Activated T-cell treated with anti-CD3 and anti-CD28 coated beads, Interleukin-2, amount 50 U/mL, for 24 hours (primary cell): ENCODE results near the gene LGI4.
"Not testable (repeated sequence)": the region's sequence is repeated elsewhere in the genome, so short reads cannot be mapped to it uniquely, and the experiment has no call there.

ENCODE experiments used
- DNase-seq: peaks from one replicate; pipeline ENCODE4 v3.0.0-alpha.2; 2020
- H3K27ac Mint-ChIP-seq: 2 replicates; pipeline ENCODE4 v1.8.0; 2020; ENCODE audit warnings: mild to moderate bottlenecking, mixed read lengths
- H3K27me3 Mint-ChIP-seq: 2 replicates; pipeline ENCODE4 v1.8.0; 2020; ENCODE audit warnings: mixed read lengths
- H3K36me3 Mint-ChIP-seq: 2 replicates; pipeline ENCODE4 v1.8.0; 2020; ENCODE audit warnings: low read depth, mixed read lengths
- H3K4me1 Mint-ChIP-seq: 2 replicates; pipeline ENCODE4 v1.8.0; 2020; ENCODE audit warnings: low read depth, mixed read lengths
- H3K4me3 Mint-ChIP-seq: 2 replicates; pipeline ENCODE4 v1.8.0; 2020; ENCODE audit warnings: mild to moderate bottlenecking, moderate library complexity, mixed read lengths
- H3K9me3 Mint-ChIP-seq: 2 replicates; pipeline ENCODE4 v1.8.0; 2020; ENCODE audit warnings: mixed read lengths

Gene LGI4

DNA sequence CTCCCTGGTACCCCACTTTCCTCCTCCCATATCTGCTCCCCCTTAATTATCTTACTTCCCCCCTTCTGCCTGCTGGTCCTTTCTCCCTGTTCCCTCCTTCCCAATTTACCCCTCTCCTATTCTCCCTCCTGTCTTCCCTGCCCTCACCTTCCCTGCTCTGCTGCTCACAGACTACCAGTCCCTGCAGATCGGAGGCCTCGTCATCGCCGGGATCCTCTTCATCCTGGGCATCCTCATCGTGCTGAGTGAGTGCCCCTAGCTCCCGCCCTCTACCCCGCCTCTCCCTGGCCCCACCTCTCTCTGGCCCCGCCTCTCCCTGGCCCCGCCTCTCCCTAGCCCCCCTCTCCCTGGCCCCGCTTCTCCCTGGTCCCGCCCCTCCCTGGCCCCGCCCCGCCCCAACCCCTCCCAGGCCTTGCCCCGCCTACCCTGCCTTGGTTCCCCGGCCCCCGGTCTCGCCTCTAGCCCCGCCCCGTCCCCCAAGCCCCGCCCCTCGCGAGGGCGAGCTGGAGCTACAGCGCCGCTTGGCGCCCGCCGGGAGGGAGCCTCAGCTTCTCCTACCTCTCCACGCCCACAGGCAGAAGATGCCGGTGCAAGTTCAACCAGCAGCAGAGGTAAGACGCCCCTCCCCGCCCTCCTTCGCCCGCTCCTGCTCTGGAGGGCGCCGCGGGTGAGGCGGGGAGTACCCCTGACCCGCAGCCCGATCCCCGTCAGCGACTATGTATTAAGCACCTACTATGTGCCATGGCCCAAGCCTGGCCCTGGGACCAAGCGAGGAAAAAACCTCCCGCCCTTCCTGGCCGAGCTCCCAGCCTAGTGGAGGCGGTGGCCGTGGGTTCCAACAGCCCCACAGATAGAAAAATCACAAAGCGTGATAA, 6.3 kb upstream of the LGI4 start:
- Mint-ChIP-seq H3K27me3 (peaks cover 6% of the 10 kb centered on the region), H3K4me3 (peak overlapping the region; percentile 73), H3K9me3 (no peaks in the 10 kb centered on the region), H3K27ac (peak overlapping the region; percentile 84), H3K36me3 (no peaks in the 10 kb centered on the region), H3K4me1 (peaks cover 38% of the 10 kb centered on the region)
- peak; percentile 96 for DNase-seq

DNA sequence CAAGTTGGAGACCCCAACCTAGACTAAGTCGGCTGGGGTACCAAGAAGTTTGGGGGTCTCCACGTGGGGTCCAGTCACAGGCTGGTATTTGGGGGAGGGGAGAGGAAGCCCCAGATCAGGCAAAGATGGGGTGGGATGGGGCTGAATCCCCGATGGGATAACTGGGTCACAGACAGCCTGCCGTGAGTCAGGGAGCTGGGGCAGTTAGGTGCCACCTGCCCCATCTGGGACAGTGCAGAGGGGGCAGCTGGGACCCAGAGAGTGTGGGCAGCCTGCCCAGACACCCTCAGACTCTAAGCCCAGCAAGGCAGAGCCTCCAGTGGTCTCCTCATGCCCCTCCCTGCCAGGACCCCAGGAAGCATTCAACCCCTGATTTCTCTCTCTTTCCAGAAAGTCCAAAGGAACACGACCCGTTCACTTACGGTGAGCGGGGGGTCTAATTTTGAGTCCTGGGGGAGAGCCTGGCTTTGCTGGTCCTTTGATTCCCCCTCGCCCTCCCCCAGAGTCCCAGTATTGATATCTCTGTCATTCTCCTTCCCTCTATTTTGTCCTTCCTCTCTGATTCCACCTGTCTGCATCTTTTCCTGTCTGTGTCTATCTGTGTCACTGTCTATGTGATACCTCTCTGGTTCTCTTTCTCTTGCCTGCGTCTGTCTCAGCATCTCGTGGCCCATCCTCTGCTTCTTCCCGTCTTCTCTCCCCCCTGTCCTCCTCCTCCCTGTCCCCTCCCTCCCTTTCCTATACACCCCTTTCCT, 5.5 kb upstream of the LGI4 start:
- Mint-ChIP-seq H3K4me1 (peaks cover 44% of the 10 kb centered on the region), H3K27ac (no peak overlapping the region), H3K27me3 (peaks cover 6% of the 10 kb centered on the region), H3K4me3 (no peak overlapping the region), H3K36me3 (no peaks in the 10 kb centered on the region), H3K9me3 (no peaks in the 10 kb centered on the region)
- DNase-seq, result no peak

DNA sequence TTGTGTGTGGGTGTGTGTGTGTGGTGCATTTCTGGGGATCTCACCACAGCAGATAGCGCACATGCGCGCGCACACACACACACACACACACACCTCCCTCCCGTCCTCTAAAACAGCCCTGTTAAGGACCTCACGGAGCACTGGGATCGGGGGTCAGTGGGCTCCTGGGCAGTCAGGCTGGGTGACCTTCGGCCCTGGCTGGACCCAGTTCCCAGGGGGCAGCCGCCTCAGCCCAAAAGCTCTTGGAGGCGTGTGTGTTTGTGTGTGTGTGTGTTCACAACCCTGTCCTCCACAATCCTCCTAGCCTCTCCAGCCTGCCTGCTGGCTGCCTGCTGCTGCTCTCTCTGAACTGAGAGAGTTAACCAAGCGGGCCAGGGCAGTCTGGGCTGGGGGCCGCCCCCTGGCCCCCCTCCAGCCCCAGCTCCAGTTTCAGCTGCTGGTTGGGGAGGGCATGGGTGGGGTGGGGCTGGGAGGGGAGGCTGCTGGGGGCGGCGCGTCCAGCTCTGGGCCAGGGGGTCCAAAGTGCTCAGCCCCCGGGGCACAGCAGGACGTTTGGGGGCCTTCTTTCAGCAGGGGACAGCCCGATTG, 3.5 kb upstream of the LGI4 start, which contains the start of gene FXYD1:
Gene FXYD1 (plus strand): TSS at position 520 of the 588 bp plus-strand sequence. CDS start 1,256 bp downstream, outside the sequence.
- no peak within 1 kb of the TSS for H3K4me3 Mint-ChIP-seq

DNA sequence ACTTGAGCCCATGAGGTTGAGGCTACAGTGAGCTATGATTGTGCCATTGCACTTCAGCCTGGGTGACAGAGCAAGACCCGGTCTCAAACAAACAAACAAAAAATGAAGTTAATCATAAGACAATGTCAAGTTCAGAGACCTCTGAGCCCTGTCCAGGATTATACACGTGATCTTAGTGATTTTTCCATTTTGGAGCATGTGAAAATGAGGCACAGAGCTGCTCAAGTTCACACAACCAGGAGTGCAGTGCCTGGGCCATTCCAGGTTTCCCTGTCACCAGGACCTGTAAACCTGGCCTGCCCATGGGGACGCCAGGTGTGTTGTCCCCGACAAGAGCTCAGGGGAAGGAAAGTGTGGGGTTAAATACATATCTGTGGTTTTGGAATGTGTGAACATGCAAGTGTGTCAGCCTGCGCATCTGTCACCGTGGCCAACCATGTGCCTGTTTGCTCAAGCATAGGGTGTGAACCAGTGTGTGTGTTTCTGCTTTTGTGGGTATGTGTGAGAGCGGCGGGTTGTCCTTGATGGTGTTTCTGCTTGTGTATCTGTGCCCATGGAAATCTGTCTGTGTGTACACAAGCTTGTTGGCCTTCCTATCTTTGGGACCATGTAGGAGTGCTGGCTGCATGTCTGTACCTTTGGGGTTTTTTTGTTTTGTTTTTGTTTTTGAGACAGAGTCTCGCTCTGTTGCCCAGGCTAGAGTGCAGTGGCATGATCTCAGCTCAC, 2.3 kb upstream of the LGI4 start:
- no peaks in the 10 kb centered on the region for H3K36me3 Mint-ChIP-seq
- H3K4me3 Mint-ChIP-seq, result no peak overlapping the region
- H3K9me3 Mint-ChIP-seq, result no peaks in the 10 kb centered on the region
- no peak for DNase-seq
- H3K4me1 Mint-ChIP-seq, result peaks cover 23% of the 10 kb centered on the region
- H3K27ac Mint-ChIP-seq, result no peak overlapping the region
- H3K27me3 Mint-ChIP-seq, result peaks cover 6% of the 10 kb centered on the region

More for the DNA sequence above, 3.5 kb upstream of the LGI4 start, which contains the start of gene FXYD1:
- no peak for DNase-seq
- Mint-ChIP-seq H3K4me1 (peaks cover 32% of the 10 kb centered on the region), H3K9me3 (no peaks in the 10 kb centered on the region), H3K27ac (no peak within 1 kb of the TSS), H3K27me3 (peaks cover 6% of the 10 kb centered on the region), H3K36me3 (no peaks in the 10 kb centered on the region)

DNA sequence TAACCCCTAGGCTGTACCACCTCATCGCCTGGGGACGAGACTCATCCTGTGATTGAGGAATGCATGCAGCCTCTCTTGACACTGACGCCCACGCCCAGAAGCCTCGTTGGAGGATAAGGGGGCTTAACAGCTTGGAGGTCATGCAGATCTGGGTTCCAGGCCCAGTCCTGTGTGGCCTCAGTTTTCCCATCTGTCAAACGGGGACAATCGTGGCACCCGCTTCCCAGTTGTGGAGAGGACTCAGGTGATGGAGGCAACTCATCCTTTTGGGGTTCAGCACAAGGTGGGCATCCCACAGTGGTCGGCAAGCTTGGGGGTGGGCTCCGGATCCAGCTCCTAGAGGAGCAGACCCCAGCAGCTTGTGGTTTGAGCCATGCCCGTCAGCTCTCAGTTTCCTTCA, 1.4 kb upstream of the LGI4 start:
- no peak overlapping the region for H3K4me3 Mint-ChIP-seq
- no peak overlapping the region for H3K27ac Mint-ChIP-seq
- H3K4me1 Mint-ChIP-seq, result peaks cover 14% of the 10 kb centered on the region
- no peaks in the 10 kb centered on the region for H3K27me3 Mint-ChIP-seq
- no peaks in the 10 kb centered on the region for H3K9me3 Mint-ChIP-seq
- DNase-seq, result no peak
- no peaks in the 10 kb centered on the region for H3K36me3 Mint-ChIP-seq

DNA sequence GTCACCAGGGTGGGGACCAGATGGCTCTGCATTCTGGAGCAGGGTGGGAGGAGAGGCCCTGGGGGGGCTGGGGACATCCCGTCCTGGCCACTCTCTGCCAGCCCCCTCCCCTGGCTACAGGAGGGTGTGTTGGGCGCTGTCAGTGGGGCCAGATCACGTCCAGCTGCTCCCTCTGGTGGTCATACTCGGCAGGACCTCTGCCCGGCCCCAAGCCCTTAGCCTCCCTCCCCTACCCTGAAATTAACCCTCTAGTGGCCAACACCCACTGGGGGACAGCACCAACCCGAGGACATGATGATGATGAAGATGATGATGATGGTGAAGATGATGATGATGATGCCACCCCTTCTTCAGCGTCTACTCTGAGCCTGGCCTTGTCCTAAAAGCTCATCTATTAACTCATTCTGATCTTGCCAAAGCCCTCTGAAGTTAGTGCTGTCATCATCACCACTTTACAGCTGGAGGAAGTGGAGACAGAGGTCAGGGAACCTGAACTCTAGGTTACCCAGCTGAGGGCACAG, 590 bp upstream of the LGI4 start:
- H3K27me3 Mint-ChIP-seq, result no peaks in the 10 kb centered on the region

DNA sequence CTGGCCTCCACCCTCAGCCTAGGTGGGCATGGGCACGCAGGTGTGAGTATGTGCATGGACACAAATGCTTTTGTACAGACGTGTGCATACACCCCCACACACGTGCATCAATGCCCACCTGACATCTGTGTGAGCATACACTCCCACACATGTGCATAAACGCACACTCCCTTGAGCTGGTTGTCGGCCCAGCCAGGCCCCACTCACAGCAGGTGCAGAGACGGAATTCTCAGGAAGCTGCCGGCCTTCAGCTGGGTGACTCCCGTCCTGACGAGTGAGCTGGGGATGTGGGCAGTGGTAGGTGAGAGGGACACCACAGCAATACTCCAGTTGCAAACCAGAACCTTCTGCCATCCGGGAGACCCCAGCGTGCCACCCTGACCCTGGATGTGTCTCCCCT, 1.0 kb downstream of the LGI4 start:
- no peaks in the 10 kb centered on the region for H3K27me3 Mint-ChIP-seq
- no peak overlapping the region for H3K4me3 Mint-ChIP-seq
- H3K27ac Mint-ChIP-seq, result no peak overlapping the region
- DNase-seq, result no peak
- H3K36me3 Mint-ChIP-seq, result no peaks in the 10 kb centered on the region
- H3K4me1 Mint-ChIP-seq, result peaks cover 9% of the 10 kb centered on the region
- H3K9me3 Mint-ChIP-seq, result no peaks in the 10 kb centered on the region

More for the DNA sequence above, 590 bp upstream of the LGI4 start:
- peak; percentile 81 for DNase-seq
- no peak overlapping the region for H3K4me3 Mint-ChIP-seq
- no peaks in the 10 kb centered on the region for H3K36me3 Mint-ChIP-seq
- H3K9me3 Mint-ChIP-seq, result no peaks in the 10 kb centered on the region
- H3K27ac Mint-ChIP-seq, result no peak overlapping the region
- H3K4me1 Mint-ChIP-seq, result peaks cover 9% of the 10 kb centered on the region

DNA sequence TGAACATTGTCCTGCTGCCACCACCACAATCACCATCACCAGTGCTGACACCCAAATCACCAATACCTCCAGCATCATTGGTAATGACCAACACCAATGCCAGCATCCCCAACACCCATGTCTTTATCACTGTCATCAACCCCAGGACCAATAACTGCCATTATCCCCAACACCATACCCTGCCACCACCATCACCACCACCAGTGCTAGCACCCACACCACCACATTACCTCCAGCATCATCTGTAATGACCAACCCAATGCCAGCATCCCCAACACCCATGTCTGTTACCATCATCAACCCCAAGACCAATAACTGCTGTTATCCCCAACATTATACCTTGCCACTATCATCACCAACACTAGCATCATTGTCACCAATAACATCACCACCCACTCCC, 2.6 kb downstream of the LGI4 start:
- Mint-ChIP-seq H3K4me1 (peaks cover 8% of the 10 kb centered on the region), H3K27ac (no peak overlapping the region), H3K27me3 (no peaks in the 10 kb centered on the region), H3K4me3 (no peak overlapping the region), H3K36me3 (no peaks in the 10 kb centered on the region), H3K9me3 (no peaks in the 10 kb centered on the region)
- DNase-seq, result no peak

DNA sequence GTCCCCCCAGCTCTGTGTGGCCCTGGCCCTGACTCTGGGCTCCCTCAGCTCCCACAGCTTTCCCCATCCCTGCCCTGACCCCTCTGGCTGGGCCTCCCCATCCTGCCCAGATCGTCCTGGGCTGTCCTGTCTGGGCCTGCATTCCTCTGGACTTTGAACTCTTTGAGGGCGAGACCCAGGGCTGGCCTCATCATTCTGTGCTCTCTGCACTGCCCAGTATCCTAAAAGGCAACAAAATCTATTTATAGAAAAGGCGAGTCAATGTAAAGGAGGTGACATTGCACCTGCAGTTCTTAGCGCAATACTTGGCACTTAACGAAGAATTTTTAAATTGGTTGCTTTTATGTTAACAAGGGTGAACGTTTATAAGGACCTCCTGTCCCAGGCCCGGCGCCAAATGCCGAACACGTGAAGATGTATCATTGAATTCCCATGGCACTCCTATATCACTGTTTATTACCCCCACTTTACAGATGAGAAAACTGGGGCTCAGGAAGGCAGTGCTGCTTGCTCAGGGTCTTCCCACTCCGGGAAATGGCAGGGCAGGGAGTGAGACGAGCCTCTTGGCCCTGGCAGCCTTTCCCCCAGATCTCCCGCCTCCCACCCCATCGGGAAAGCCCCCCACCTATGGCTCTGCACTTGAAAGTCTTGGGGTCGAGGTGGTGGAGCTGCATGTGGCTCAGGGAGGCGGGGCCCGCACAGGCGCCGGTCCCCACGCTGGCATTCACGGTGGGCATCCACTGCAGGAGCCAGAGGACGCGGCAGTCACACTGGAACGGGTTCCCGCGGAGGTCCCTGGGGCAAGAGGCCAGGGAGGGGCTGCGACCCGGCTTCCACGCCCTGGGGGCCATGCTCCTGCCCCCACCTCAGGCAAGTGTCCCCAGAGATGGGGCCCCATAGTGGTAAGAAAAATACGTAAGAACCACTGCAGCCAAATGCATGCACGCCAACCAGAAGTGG, 3.8 kb downstream of the LGI4 start:
- H3K9me3 Mint-ChIP-seq, result no peaks in the 10 kb centered on the region
- H3K4me3 Mint-ChIP-seq, result no peak overlapping the region
- no peaks in the 10 kb centered on the region for H3K36me3 Mint-ChIP-seq
- peaks cover 6% of the 10 kb centered on the region for H3K4me1 Mint-ChIP-seq
- H3K27me3 Mint-ChIP-seq, result no peaks in the 10 kb centered on the region
- no peak for DNase-seq
- no peak overlapping the region for H3K27ac Mint-ChIP-seq

DNA sequence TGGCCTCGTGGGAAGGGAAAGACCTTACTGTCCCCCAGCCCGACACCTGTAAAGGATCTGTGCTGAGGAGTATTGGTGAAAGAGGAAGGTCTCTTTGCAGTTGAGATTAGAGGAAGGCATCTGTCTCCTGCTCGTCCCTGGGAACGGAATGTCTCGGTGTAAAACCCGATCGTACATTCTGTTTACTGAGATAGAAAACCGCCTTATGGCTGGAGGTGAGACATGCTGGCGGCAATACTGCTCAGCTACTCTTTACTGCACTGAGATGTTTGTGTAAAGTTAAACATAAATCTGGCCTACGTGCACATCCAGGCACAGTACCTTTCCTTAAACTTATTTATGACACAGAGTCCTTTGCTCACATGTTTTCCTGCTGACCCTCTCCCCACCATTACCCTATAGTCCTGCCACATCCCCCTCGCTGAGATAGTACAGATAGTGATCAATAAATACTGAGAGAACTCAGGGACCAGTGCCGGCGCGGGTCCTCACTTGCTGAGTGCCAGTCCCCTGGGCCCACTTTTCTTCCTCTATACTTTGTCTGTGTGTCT, 5.1 kb downstream of the LGI4 start:
- not testable (repeated sequence) for H3K36me3 Mint-ChIP-seq, H3K27me3 Mint-ChIP-seq, DNase-seq, H3K9me3 Mint-ChIP-seq, H3K4me1 Mint-ChIP-seq, H3K4me3 Mint-ChIP-seq, H3K27ac Mint-ChIP-seq

DNA sequence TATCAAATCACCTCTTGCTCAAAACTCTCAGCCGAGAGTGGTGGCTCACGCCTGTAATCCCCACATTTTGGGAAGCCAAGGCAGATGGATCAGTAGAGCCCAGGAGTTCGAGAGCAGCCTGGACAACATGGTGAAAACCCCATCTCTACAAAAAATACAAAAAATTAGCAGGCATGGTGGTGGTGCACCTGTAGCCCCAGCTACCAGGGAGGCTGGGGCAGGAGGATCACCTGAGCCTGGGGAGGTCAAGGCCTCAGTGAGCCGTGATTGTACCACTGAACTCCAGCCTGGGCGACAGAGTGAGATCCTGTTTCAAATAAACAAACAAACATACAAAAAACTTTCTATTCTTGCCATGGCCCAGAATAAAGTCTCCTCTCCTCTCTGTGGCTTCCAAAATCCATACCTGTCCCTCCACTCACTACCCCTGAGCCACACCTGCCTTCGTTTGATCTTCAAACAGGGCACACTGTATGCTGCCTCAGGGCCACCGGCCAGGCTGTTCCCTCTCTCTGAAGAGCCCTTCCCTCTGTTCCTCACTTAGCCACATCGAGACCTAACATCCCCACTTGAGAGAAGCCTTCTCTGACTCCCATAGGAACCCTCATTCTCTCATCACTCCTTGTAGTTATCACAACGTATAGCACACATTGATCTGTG, 6.3 kb downstream of the LGI4 start:
- no peaks in the 10 kb centered on the region for H3K9me3 Mint-ChIP-seq
- no peak for DNase-seq
- no peak overlapping the region for H3K27ac Mint-ChIP-seq
- H3K4me3 Mint-ChIP-seq, result no peak overlapping the region
- H3K36me3 Mint-ChIP-seq, result no peaks in the 10 kb centered on the region
- peaks cover 15% of the 10 kb centered on the region for H3K4me1 Mint-ChIP-seq
- H3K27me3 Mint-ChIP-seq, result no peaks in the 10 kb centered on the region

DNA sequence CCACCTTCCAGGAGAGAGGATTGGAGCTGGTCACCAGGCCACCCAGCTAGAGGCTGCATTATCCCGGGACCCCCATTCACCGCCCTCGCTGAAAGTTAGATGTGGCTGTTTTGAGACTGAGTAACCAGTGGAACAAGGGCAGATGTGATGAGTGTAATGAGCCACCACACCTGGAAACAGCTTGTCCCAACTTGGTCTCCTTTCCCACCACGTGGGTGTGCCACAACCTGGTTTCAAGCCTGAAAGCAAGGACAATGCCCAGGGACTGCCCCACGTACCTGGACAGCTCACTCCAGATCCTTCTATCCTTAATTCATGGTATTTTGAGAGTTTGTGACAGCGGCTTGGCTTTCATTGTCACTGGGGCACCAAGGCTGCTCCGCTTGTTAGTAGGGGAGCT, 7.0 kb downstream of the LGI4 start:
- DNase-seq, result no peak
- Mint-ChIP-seq H3K4me1 (peaks cover 15% of the 10 kb centered on the region), H3K4me3 (no peak overlapping the region), H3K9me3 (no peaks in the 10 kb centered on the region), H3K36me3 (no peaks in the 10 kb centered on the region), H3K27ac (no peak overlapping the region), H3K27me3 (no peaks in the 10 kb centered on the region)

DNA sequence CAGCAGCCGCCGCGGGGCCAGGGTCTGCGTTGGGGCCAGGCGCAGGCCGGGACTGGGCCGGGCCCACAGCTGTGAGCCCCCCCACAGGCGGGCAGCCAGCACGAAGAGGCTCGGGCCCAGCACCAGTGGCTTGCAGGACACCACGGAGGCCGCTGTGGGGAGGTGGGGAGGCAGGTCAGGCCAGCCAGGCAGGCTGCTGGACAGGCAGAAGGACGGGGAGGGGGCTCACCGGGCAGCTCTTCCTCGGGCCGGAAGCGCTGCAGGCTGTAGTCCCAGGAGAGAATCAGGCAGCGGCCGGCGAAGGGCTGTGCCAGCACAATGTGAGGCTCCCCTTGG, 8.3 kb downstream of the LGI4 start:
- Mint-ChIP-seq H3K4me3 (no peak overlapping the region), H3K36me3 (no peaks in the 10 kb centered on the region), H3K9me3 (no peaks in the 10 kb centered on the region), H3K27me3 (no peaks in the 10 kb centered on the region), H3K27ac (no peak overlapping the region), H3K4me1 (peaks cover 15% of the 10 kb centered on the region)
- DNase-seq, result no peak
